SK-MEL-5 (cell line): ENCODE data around the gene ALLC. TPM values are rescaled to one million over a fixed set of nuclear protein-coding genes. Genes with fewer than 3 reads are reported as not detected.
"Not testable (repeated sequence)": the region's sequence is repeated elsewhere in the genome, so short reads cannot be mapped to it uniquely, and the experiment has no call there.

ENCODE experiments used
- DNase-seq: peaks from one replicate; pipeline ENCODE4 v3.0.0-alpha.2; 2016; ENCODE audit warnings: low read depth, low spot score
- in situ Hi-C: cut with HindIII; loops from 2 replicates; pipeline ENCODE4 v1.10.0; 2016; ENCODE audit warnings: low sequenced_read_pairs, high pct_unique_total_duplicates, low pct_unique_long_range_greater_than_20kb
- total RNA-seq: library from RNA; depleted of rRNA; stranded (reverse); fragments of >200 nt; shearing (Covaris generic); gene quantifications from 2 replicates; pipeline ENCODE4 v1.2.3, GENCODE V29; 2014

The ALLC gene
- total RNA-seq, 1 experiment from 2014 or later: not detected

DNA sequence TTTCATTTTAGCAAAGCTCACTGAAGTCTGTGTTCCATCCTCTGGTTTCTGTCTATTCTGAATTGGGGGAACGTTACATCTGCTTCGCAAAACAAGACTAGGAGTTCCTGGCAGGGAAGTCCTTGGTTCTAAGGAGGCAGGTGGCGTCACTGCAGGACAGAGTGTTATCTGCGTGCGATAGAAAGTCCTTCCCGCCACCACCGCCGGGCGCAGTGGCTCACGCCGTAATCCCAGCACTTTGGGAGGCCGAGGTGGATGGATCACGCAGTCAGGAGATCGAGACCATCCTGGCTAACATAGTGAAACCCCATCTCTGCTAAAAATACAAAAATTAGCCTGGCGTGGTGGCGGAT lies 22.0 kb upstream of the ALLC start:
- DNase-seq, in situ Hi-C loops: not testable (repeated sequence)

DNA sequence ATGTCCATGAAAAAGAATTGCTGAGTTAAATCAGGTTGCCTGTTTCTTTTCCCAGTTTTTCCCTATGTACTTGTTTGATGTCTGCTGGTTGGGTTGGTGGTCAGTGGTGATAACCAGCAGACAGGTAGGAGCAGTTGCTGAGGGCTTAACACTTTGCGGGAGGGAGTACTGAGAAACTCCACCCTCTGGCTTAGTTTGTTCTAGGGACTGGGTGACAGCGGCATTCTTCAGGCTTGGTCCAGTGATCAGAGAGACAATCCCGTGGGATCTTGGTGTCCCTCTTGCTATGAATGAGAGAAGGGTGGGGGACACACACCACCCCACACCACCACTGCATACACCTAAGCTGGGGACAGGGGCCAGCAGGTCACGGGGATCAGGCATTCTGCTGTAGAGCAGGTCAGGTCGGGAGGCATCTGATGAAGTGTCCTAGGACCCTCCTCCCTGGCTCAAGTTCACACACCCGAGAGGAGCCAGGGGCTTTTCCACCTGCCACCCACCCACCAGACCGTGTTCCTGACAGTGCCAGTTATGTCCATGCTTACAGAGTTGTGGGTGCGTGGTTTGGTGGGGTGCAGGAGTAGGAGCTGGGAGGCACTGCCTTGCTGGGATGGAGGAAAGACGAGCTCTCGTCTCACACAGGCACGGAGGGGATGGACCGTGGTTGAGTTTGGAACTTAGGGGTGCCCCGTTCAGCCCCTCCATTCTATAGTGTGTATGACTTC lies 21.3 kb upstream of the ALLC start:
- in situ Hi-C loops: no loop called here
- no peak for DNase-seq

DNA sequence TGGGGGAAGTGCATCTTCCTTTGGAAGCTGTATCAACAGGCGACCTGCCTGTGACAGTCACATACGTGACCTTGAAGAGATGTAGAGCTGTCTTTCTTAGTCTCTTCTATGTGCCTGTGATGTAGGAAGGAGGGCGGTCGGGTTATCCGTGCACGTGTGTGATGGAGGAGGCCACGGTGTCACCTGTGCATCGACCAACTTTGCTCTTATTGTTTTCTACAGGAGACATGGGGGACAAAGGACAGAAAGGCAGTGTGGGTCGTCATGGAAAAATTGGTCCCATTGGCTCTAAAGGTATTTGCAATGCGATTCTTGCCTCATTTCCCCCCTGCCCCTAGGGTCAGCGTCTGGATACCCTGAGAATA lies 20.7 kb upstream of the ALLC start:
- DNase-seq: no peak
- in situ Hi-C loops: no loop called here

DNA sequence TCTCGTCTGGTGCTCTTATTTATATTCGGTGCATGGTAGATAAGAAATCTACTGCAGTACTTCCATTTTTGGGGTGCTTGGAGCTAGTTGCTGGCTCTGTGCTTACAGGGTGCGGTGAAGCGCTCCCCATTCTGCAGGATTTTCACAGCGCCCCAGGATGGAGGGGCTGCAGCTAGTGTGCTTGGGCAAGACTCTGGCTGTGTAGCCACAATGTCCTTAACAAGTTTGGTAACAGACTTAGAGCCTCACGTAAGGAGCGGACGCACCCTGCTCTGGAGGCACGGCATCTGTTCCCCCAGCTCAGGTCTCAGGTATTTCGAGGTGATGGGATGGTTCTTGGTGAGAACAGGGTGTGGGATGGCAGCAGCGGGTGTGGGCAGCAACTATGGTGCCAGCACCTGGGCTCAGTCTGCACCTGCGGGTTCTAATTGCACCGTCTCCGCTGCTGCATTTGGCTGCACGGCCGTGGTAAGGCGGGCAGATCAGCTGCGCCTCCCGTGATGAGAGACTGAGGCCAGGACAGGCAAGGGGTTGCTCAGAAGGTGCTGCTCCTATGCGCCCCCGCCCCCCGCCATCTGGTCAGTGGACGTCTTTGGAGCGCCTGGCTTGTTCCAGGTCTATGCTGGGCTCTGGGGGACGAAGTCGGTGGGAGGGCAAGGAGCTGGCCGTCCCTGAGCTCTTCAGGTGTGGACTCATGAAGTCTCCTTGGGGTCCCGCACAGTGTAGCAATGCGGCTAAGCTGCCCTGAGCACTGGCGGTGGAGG lies 20.1 kb upstream of the ALLC start:
- in situ Hi-C loops: no loop called here
- DNase-seq: no peak

DNA sequence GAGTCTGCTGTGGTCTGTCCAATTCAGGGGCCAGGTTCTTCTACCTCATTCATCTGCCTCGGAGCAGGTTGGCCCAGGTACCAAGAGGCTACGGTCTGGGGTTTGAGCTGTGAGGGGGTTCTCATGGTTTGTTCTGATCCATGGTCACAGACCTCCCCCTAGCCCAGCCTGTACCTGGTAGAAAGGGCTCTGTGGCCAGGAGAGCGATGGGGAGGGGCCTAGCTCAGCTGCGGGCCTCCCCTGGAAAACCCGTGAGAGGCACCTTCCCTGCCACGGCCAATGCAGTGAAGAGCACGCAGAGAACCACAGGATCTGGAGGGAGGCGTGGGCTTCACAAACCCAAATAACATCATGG lies 19.6 kb upstream of the ALLC start:
- DNase-seq: no peak
- in situ Hi-C loops: no loop called here

DNA sequence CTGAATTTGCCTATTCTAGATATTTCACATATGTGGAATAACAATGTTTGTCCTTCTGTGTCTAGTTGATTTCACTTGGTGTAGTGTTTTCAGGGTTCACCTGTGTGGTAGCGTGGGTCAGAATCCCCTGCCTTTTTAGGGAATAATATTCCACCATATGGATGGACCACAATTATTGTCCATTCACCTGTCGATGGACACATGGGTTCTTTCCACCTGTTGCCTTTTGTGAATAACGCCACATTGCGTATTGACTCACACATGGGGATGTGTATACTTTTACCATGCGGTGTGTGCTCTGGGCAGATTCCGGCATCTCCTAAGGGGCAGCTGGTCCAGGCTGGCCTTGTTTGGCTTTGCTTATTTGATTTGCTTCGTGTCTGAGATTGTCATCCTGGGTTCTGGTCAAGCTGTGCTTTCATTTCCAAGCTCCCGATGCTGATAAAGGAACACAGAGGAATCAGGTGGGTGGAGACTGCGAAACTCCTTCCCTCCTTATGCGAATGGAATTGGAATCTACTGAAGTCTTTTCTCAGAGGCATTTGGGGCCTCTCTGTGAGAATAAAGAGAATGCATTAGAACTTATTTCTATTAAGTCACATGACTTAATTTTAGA lies 18.9 kb upstream of the ALLC start:
- DNase-seq: no peak
- in situ Hi-C loops: no loop called here

DNA sequence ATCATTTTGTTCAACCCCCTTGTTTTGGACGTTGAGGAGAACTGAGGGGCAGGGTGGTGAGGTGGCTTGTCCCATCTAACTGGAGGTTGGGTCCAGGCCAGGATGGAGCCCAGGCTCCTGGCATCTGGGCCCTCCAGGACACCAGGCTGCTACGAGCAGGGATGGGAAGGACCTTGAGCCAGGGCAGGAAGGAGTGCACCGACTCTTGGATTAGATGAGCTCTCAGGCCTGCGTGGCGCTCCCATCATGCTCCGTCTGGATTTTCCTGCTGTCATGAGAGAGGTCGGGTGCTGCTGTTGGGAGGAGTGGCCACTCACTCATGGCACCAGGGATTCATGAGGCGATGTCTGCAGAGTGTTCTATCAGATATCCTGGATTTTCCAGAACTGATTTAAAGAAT lies 18.3 kb upstream of the ALLC start:
- no peak for DNase-seq
- in situ Hi-C loops: no loop called here

DNA sequence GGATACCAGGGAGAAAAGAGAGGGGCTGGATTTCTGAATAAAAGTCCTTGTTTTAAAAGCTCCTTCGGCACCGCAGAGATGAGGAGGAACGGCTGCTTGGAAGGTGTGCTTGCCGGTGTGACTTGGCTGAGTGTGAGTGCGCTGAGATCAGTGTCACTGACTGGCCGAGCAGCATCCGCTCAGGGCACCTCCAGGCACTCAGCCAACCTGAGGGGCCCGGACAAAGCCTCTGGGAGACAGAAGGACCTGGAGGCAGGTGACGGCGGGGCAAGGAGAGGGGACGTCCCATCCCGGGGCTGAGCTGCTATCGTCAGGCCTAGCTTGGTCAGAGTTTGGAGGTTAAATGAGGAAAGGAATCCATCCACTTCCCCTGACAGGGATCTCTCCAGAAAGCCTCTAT lies 16.8 kb upstream of the ALLC start:
- in situ Hi-C loops: no loop called here
- no peak for DNase-seq

DNA sequence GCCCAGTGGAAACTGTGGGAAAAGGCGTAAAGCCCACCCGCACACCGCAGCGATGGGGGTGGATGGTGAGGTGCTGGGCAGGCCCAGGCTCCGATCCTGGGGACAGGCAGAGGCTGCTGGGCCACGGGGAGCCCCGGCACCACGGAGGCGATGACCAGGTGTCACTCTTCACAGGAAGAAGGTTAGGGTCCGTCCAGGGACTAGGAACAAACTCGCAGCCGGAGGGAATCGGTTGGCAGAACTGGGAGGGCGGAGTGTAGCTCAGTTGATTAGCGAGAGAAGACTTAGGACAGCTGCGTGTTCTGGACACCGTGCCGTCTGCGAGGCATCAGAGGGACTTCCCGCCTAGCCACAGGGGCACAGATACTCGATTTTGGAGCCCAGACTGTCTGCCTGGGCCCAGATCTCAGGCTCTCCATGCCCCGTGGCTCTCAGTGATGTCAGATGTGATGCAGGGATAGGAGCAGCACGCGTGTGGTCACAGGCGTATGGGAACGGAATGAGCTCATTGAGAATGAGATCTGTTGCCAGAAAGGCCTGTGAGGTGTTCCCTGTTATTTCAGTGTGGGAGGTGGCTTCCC lies 16.1 kb upstream of the ALLC start:
- in situ Hi-C loops: no loop called here

DNA sequence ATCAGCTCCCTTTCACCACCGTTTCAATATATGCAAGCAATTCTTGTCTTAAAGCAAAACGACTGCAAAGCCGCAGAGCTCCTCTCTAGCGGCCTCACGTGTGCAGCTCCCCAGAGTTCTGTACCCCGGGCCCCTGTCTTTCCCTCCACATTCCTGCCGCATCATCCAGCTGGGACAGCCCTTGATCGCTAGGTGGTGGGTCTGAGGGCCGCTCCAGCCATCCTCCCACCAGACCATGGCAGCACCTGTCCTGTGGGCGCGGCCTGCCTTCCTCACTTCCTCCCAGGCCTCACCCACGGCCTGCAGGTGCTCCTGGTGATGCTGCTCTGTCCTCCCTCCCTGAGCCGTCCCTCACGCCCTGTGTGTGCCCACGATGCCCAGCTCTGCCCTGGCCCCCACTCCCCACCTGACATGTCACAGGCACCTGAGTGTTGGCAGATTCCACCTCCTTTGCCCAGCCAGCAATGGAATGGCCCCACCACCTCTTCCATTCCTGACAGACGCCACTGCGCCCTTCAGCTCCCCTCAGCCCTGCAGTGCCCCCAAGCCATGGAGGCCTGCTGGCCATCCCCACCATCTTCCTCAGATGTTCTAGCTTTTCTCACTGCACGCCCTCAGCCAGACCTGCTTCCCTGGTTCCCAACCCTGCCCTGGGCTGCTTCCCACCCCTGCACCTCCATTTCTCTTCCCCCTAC lies 15.3 kb upstream of the ALLC start:
- no peak for DNase-seq
- in situ Hi-C loops: no loop called here

More for the DNA sequence above, 16.1 kb upstream of the ALLC start:
- DNase-seq: no peak

DNA sequence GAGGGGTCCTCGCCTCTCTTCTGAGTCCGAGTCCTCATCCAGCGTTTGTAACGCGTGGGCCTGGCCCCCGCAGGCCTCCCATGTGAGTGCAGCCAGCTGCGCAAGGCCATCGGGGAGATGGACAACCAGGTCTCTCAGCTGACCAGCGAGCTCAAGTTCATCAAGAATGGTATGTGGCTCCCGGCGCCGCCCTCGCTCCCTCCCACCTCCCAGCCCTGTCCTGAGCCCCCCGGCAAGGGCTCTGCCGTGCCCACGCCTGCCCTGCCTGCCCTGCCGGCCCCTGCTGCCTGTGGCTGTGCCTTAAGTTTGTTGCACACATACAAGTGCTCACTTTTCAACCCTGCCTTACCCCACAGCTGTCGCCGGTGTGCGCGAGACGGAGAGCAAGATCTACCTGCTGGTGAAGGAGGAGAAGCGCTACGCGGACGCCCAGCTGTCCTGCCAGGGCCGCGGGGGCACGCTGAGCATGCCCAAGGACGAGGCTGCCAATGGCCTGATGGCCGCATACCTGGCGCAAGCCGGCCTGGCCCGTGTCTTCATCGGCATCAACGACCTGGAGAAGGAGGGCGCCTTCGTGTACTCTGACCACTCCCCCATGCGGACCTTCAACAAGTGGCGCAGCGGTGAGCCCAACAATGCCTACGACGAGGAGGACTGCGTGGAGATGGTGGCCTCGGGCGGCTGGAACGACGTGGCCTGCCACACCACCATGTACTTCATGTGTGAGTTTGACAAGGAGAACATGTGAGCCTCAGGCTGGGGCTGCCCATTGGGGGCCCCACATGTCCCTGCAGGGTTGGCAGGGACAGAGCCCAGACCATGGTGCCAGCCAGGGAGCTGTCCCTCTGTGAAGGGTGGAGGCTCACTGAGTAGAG lies 14.4 kb upstream of the ALLC start:
- no peak for DNase-seq
- in situ Hi-C loops: no loop called here

DNA sequence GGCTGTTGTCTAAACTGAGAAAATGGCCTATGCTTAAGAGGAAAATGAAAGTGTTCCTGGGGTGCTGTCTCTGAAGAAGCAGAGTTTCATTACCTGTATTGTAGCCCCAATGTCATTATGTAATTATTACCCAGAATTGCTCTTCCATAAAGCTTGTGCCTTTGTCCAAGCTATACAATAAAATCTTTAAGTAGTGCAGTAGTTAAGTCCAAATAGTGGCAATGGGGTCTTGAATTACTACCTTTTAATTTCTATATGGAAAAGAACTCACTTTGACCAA lies 13.8 kb upstream of the ALLC start:
- no peak for DNase-seq
- in situ Hi-C loops: no loop called here

DNA sequence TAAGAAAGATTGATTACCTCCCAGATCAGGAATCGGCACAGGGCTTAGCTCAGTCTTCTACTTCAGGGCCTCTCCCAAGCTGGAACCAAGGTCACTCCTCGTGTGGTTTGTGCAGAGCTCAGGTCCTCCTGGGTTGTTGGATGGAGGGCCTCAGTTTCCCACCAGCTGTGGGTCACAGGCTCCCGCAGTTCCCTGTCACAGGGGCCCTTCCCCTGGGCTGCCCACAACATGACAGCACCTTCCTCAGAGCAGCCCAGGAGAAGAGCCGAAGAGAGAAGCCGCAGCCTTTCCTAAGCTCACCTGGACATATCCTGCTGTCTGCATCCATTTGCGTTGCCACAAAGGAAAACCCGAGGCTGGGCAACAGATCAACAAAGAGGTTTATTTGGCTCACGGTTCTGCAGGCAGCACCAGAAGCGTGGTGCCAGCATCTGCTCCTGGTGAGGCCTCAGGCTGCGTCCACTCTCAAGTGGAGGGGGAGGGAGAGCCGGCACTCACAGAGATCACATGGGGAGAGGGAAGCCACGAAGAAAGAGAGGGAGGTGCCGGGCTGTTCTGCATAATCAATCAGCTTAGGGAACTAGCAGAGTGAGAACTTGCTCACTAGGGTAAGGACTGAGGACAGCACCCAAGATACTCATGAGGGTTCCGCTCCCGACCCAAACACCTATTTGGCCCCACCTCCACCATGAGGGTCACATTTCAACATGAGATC lies 13.0 kb upstream of the ALLC start:
- DNase-seq: no peak
- in situ Hi-C loops: no loop called here

DNA sequence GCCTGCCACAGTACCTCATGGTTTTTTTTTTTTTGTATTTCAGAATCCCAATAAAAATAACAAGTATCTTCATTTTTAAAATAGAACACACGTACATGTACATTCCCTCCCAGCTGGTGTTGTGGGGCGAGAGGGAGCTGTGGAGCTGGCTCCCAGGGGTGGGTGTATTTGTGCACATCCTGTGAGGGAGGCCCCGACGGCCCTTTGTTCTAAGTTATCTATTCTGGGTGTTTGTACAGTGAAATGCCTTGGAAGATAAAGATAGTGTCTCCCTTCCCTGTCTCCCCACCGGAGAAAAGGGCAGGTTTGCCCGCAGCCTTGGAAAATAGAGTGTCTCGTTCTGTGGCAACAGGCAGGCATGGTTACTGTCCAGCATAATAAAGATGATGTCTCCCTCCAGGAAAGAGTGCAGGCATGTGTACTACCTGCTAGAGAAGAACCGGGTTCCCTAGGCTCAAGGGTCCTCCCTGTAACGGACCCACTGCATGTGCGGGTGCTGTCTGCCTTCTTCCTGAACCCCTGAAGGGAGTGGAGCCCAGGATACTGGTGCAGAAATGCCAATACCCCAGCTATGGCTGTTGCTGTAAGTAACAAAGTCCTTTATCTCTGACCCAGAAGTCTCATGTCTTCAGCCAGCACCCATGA lies 12.1 kb upstream of the ALLC start:
- no peak for DNase-seq
- in situ Hi-C loops: no loop called here

DNA sequence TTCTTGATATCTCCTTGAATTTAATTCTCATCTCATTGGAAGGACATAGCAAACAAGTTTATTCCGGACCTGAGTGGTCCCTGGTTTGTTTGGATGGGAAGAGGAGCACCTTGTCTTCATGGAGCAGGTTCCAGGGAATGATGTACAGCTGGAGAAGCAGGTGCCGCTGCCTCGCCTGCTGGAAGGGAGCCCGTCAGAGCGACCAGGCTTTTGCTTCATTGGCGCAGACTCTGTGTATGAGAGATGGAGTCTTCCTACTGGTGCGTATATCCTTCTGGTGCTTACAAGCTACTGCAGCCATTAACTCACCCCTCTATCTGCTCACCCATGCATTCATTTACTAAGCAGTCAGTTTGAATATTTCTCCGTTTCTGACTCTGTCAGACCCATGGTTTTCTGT lies 11.6 kb upstream of the ALLC start:
- DNase-seq: no peak
- in situ Hi-C loops: no loop called here

DNA sequence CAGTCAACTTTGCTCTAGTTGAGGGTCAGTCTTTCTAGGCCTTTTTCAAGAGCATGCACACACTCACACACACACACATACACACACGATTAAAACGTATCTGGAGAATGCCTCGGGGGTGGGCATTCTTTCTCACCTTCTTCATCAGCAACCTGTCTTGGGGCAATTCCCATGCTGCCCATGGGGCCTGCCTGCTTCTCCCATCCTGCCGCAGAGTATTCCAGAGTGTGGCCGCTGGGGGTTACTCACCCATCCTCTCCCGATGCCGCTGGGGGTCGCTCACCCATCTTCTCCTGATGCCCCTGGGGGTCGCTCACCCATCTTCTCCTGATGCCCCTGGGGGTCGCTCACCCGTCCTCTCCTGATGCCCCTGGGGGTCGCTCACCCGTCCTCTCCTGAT lies 10.8 kb upstream of the ALLC start:
- in situ Hi-C loops: no loop called here
- no peak for DNase-seq
